ENCODE measurements around the gene VWA7.
"Not testable (repeated sequence)": the region's sequence is repeated elsewhere in the genome, so short reads cannot be mapped to it uniquely, and the experiment has no call there.

VWA7 gene
- 1.3 to 11.4 (median 2.3) reads per million in 9 experiments for total RNA-seq

GRCh38 chr6:31776989-31777666 is at the start of gene VWA7:
VWA7 (minus strand) TSS chr6:31777328; CDS start chr6:31776779, 549 bp downstream.
- H3K36me3 Mint-ChIP-seq (ENCODE audit: insufficient read depth): peaks cover 18% of the 10 kb centered on the region
- H3K9me3 Mint-ChIP-seq: no peaks in the 10 kb centered on the region
- no peaks in the 10 kb centered on the region for H3K27me3 Mint-ChIP-seq
- H3K27ac Mint-ChIP-seq: peak within 1 kb of the TSS; percentile 91 to 94
- peaks cover 30 to 31% of the 10 kb centered on the region in 2 donors for H3K4me1 Mint-ChIP-seq (ENCODE audit: low read depth in 2 of 2)
- ATAC-seq (replicated peaks) (peak; percentile 88), DNase-seq (peak; percentile 54 to 60 (median 56))
- peak within 1 kb of the TSS; percentile 64 to 80 for H3K4me3 Mint-ChIP-seq

- H3K27me3 Mint-ChIP-seq: no peaks in the 10 kb centered on the region
- ATAC-seq (replicated peaks) (peak; percentile 11), DNase-seq (no peak)
- H3K9me3 Mint-ChIP-seq: no peaks in the 10 kb centered on the region
- H3K4me3 Mint-ChIP-seq: peak overlapping the region; percentile 96 to 97
- H3K27ac Mint-ChIP-seq: peak overlapping the region; percentile 96 to 97
- H3K36me3 Mint-ChIP-seq (ENCODE audit: insufficient read depth): peaks cover 18% of the 10 kb centered on the region
- peaks cover 23 to 45% of the 10 kb centered on the region in 2 donors for H3K4me1 Mint-ChIP-seq (ENCODE audit: low read depth in 2 of 2)
These were observed 49.7 kb upstream of the VWA7 start for GRCh38 chr6:31826793-31827285.

- H3K27me3 Mint-ChIP-seq: no peaks in the 10 kb centered on the region
- peak overlapping the region; percentile 96 to 97 for H3K27ac Mint-ChIP-seq
- H3K4me1 Mint-ChIP-seq (ENCODE audit: low read depth in 2 of 2): peaks cover 25 to 46% of the 10 kb centered on the region in 2 donors
- ATAC-seq (replicated peaks) (no peak), DNase-seq (no peak)
- H3K9me3 Mint-ChIP-seq: no peaks in the 10 kb centered on the region
- H3K36me3 Mint-ChIP-seq (ENCODE audit: insufficient read depth): peaks cover 21% of the 10 kb centered on the region
- peak overlapping the region; percentile 96 to 97 for H3K4me3 Mint-ChIP-seq
These were observed 48.4 kb upstream of the VWA7 start for GRCh38 chr6:31825553-31825952.

- peak overlapping the region; percentile 35 to 95 for H3K27ac Mint-ChIP-seq
- peaks cover 28 to 40% of the 10 kb centered on the region in 2 donors for H3K4me1 Mint-ChIP-seq (ENCODE audit: low read depth in 2 of 2)
These were observed 46.6 kb upstream of the VWA7 start for GRCh38 chr6:31823592-31824196.

GRCh38 chr6:31822036-31822821 is 45.1 kb upstream of the VWA7 start:
- DNase-seq (peak; percentile 37 to 47 (median 41)), ATAC-seq (replicated peaks) (peak; percentile 51)
- Mint-ChIP-seq H3K4me3 (peak overlapping the region; percentile 89 to 95), H3K36me3 (ENCODE audit: insufficient read depth) (peaks cover 23% of the 10 kb centered on the region), H3K27me3 (no peaks in the 10 kb centered on the region), H3K9me3 (no peaks in the 10 kb centered on the region), H3K27ac (peak overlapping the region; percentile 95 to 98), H3K4me1 (ENCODE audit: low read depth in 2 of 2) (peaks cover 35 to 52% of the 10 kb centered on the region in 2 donors)

More at GRCh38 chr6:31823592-31824196, 46.6 kb upstream of the VWA7 start:
- not testable (repeated sequence) for ATAC-seq (replicated peaks); DNase-seq; H3K9me3 Mint-ChIP-seq; H3K27me3 Mint-ChIP-seq
- Mint-ChIP-seq H3K36me3 (ENCODE audit: insufficient read depth) (peaks cover 21% of the 10 kb centered on the region), H3K4me3 (peak overlapping the region in 1 of 2 donors; percentile 21)

- Mint-ChIP-seq H3K36me3 (ENCODE audit: insufficient read depth) (peaks cover 21% of the 10 kb centered on the region), H3K4me1 (ENCODE audit: low read depth in 2 of 2) (peaks cover 28 to 46% of the 10 kb centered on the region in 2 donors), H3K4me3 (peak overlapping the region; percentile 89 to 95), H3K27ac (peak overlapping the region; percentile 95 to 98), H3K9me3 (no peaks in the 10 kb centered on the region), H3K27me3 (no peaks in the 10 kb centered on the region)
- ATAC-seq (replicated peaks) (peak; percentile 23), DNase-seq (no peak)
These were observed 44.3 kb upstream of the VWA7 start for GRCh38 chr6:31821301-31822035.

GRCh38 chr6:31820399-31820798 is 43.3 kb upstream of the VWA7 start:
- not testable (repeated sequence) for H3K27ac Mint-ChIP-seq; H3K9me3 Mint-ChIP-seq; ATAC-seq (replicated peaks); DNase-seq; H3K27me3 Mint-ChIP-seq
- peaks cover 25% of the 10 kb centered on the region for H3K36me3 Mint-ChIP-seq (ENCODE audit: insufficient read depth)
- peaks cover 28 to 38% of the 10 kb centered on the region in 2 donors for H3K4me1 Mint-ChIP-seq (ENCODE audit: low read depth in 2 of 2)
- H3K4me3 Mint-ChIP-seq: peak overlapping the region; percentile 89 to 95

- ATAC-seq (replicated peaks): no peak
- H3K4me3 Mint-ChIP-seq: peak overlapping the region in 1 of 2 donors; percentile 95
- peaks cover 25% of the 10 kb centered on the region for H3K36me3 Mint-ChIP-seq (ENCODE audit: insufficient read depth)
- no peak for DNase-seq
- no peaks in the 10 kb centered on the region for H3K9me3 Mint-ChIP-seq
- no peaks in the 10 kb centered on the region for H3K27me3 Mint-ChIP-seq
- H3K4me1 Mint-ChIP-seq (ENCODE audit: low read depth in 2 of 2): peaks cover 30 to 36% of the 10 kb centered on the region in 2 donors
- H3K27ac Mint-ChIP-seq: peak overlapping the region in 1 of 2 donors; percentile 36
These were observed 42.8 kb upstream of the VWA7 start for GRCh38 chr6:31819871-31820299.

- H3K27ac Mint-ChIP-seq: peak overlapping the region; percentile 72 to 82
- H3K27me3 Mint-ChIP-seq; ATAC-seq (replicated peaks); H3K9me3 Mint-ChIP-seq; DNase-seq: not testable (repeated sequence)
- H3K4me3 Mint-ChIP-seq: peak overlapping the region; percentile 85 to 86
- peaks cover 22% of the 10 kb centered on the region for H3K36me3 Mint-ChIP-seq (ENCODE audit: insufficient read depth)
- peaks cover 38 to 48% of the 10 kb centered on the region in 2 donors for H3K4me1 Mint-ChIP-seq (ENCODE audit: low read depth in 2 of 2)
These were observed 40.9 kb upstream of the VWA7 start for GRCh38 chr6:31817929-31818511.

GRCh38 chr6:31817133-31817928 is 40.2 kb upstream of the VWA7 start:
- not testable (repeated sequence) for H3K9me3 Mint-ChIP-seq, DNase-seq, H3K27me3 Mint-ChIP-seq
- Mint-ChIP-seq H3K36me3 (ENCODE audit: insufficient read depth) (peaks cover 19% of the 10 kb centered on the region), H3K4me1 (ENCODE audit: low read depth in 2 of 2) (peaks cover 41 to 48% of the 10 kb centered on the region in 2 donors), H3K4me3 (peak overlapping the region; percentile 85 to 86), H3K27ac (peak overlapping the region; percentile 72 to 82)
- ATAC-seq (replicated peaks): peak; percentile 54

GRCh38 chr6:31815025-31815838 is 38.1 kb upstream of the VWA7 start, which contains the start of the genes HSPA1A and HSPA1L:
HSPA1A (plus strand) TSS chr6:31815543; CDS start chr6:31815757, 214 bp downstream.
HSPA1L (minus strand) TSS chr6:31815283; CDS start chr6:31811972, 3,311 bp downstream.
- Mint-ChIP-seq H3K36me3 (ENCODE audit: insufficient read depth) (peaks cover 16% of the 10 kb centered on the region), H3K4me3 (peak within 1 kb of the TSS; percentile 94 to 97), H3K27ac (peak within 1 kb of the TSS; percentile 79 to 95), H3K27me3 (no peaks in the 10 kb centered on the region), H3K4me1 (ENCODE audit: low read depth in 2 of 2) (peaks cover 36 to 40% of the 10 kb centered on the region in 2 donors), H3K9me3 (no peaks in the 10 kb centered on the region)
- DNase-seq (peak in 1 of 3 experiments; percentile 18), ATAC-seq (replicated peaks) (peak; percentile 23)
